Measurements from ENCODE around the gene PARP2. TPM values are rescaled to one million over a fixed set of nuclear protein-coding genes. Genes with fewer than 3 reads are reported as not detected.
A peak's percentile ranks its signal among the peaks of the same experiment; 100 is the strongest.

Gene PARP2
- total and polyA plus RNA-seq, 9 of the 15 experiments (the other 6 are each of a cell fraction or from before 2014, with no cell fraction given): 19.7 to 50.5 (median 29.9) TPM

GRCh38 chr14:20343092-20343861 lies at the start of gene PARP2 (continued):
- TF ChIP-seq, protein P1, sequence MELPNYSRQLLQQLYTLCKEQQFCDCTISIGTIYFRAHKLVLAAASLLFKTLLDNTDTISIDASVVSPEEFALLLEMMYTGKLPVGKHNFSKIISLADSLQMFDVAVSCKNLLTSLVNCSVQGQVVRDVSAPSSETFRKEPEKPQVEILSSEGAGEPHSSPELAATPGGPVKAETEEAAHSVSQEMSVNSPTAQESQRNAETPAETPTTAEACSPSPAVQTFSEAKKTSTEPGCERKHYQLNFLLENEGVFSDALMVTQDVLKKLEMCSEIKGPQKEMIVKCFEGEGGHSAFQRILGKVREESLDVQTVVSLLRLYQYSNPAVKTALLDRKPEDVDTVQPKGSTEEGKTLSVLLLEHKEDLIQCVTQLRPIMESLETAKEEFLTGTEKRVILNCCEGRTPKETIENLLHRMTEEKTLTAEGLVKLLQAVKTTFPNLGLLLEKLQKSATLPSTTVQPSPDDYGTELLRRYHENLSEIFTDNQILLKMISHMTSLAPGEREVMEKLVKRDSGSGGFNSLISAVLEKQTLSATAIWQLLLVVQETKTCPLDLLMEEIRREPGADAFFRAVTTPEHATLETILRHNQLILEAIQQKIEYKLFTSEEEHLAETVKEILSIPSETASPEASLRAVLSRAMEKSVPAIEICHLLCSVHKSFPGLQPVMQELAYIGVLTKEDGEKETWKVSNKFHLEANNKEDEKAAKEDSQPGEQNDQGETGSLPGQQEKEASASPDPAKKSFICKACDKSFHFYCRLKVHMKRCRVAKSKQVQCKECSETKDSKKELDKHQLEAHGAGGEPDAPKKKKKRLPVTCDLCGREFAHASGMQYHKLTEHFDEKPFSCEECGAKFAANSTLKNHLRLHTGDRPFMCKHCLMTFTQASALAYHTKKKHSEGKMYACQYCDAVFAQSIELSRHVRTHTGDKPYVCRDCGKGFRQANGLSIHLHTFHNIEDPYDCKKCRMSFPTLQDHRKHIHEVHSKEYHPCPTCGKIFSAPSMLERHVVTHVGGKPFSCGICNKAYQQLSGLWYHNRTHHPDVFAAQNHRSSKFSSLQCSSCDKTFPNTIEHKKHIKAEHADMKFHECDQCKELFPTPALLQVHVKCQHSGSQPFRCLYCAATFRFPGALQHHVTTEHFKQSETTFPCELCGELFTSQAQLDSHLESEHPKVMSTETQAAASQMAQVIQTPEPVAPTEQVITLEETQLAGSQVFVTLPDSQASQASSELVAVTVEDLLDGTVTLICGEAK (IDR thresholded peaks at IDR 0.05): peak; percentile 81
- TF ChIP-seq, protein P1 (CRISPR knock-in tag; IDR thresholded peaks at IDR 0.05): no peak
- TF ChIP-seq FOXP1 (CRISPR knock-in tag; IDR thresholded peaks at IDR 0.05) (no peak), CTBP1 (IDR thresholded peaks at IDR 0.05; ENCODE audit: borderline replicate concordance) (peak; percentile 80; the same call in 1 of the 2 replicates), NBN (IDR thresholded peaks at IDR 0.05; ENCODE audit: low read depth) (peak; percentile 25; the same call in 1 of the 2 replicates), TFAP4 (CRISPR knock-in tag; IDR thresholded peaks at IDR 0.05; ENCODE audit: borderline replicate concordance) (peak; percentile 51; the same call in 1 of the 2 replicates), PKNOX1 (IDR thresholded peaks at IDR 0.05) (peak; percentile 96), ZBTB9 (CRISPR knock-in tag; IDR thresholded peaks at IDR 0.05) (no peak), JUNB (CRISPR knock-in tag; conservative IDR thresholded peaks at IDR 0.05) (peak; percentile 94), ZBTB7A (IDR thresholded peaks at IDR 0.05; ENCODE audit: borderline replicate concordance, control insufficient read depth, low read depth, low read length) (peak; percentile 58), NR2C2 (CRISPR knock-in tag; IDR thresholded peaks at IDR 0.05) (0 out of 2 replicates have a peak, but pooled peaks have one; percentile 32), NR2C2 (tag; IDR thresholded peaks at IDR 0.05) (peak; percentile 73), MAZ (CRISPR knock-in tag; conservative IDR thresholded peaks at IDR 0.05 in 1 of 2, IDR thresholded peaks at IDR 0.05 in 1 of 2) (peak in 1 of 2 experiments; percentile 72), RNF2 (IDR thresholded peaks at IDR 0.05) (peak; percentile 76; the same call in 1 of the 2 replicates)

Measured in K562 (cell line).